HG02885 (cell line): ENCODE data around the gene BDP1.
"Not testable (repeated sequence)": the region's sequence is repeated elsewhere in the genome, so short reads cannot be mapped to it uniquely, and the experiment has no call there.

ENCODE experiments used
- ATAC-seq: cut with Tn5 transposase; IDR thresholded peaks from one replicate; pipeline ENCODE4 v1.9.1; 2021; ENCODE audit warnings: mild to moderate bottlenecking; ENCODE audit not compliant: unreplicated experiment, poor library complexity

BDP1 gene

GRCh38 chr5:71455427-71456361, at the start of gene BDP1:
BDP1 (plus strand) TSS chr5:71455651; CDS start chr5:71455878, 227 bp downstream.
- peak; percentile 96 for ATAC-seq

- ATAC-seq = not testable (repeated sequence)
These were observed 45.4 kb upstream of the BDP1 start for GRCh38 chr5:71410088-71410487.

GRCh38 chr5:71415626-71416025, 39.8 kb upstream of the BDP1 start:
- not testable (repeated sequence) for ATAC-seq

GRCh38 chr5:71418026-71418425, 37.4 kb upstream of the BDP1 start:
- ATAC-seq = not testable (repeated sequence)

- ATAC-seq = not testable (repeated sequence)
These were observed 34.2 kb upstream of the BDP1 start for GRCh38 chr5:71421278-71421677.

- ATAC-seq = not testable (repeated sequence)
These were observed 31.6 kb upstream of the BDP1 start for GRCh38 chr5:71423896-71424295.

GRCh38 chr5:71426686-71427474, 28.6 kb upstream of the BDP1 start:
- ATAC-seq = not testable (repeated sequence)

- ATAC-seq = not testable (repeated sequence)
These were observed 23.0 kb upstream of the BDP1 start for GRCh38 chr5:71432410-71432809.

- ATAC-seq = not testable (repeated sequence)
These were observed 20.6 kb upstream of the BDP1 start for GRCh38 chr5:71434825-71435224.

- not testable (repeated sequence) for ATAC-seq
These were observed 13.9 kb upstream of the BDP1 start for GRCh38 chr5:71441564-71441963.

- not testable (repeated sequence) for ATAC-seq
These were observed 11.6 kb upstream of the BDP1 start for GRCh38 chr5:71443891-71444290.

- not testable (repeated sequence) for ATAC-seq
These were observed 10.4 kb upstream of the BDP1 start for GRCh38 chr5:71445015-71445414.

- not testable (repeated sequence) for ATAC-seq
These were observed 9.8 kb upstream of the BDP1 start for GRCh38 chr5:71445523-71446152.

GRCh38 chr5:71446540-71447216, 8.8 kb upstream of the BDP1 start:
- peak; percentile 21 for ATAC-seq

- ATAC-seq = peak; percentile 99
These were observed 8.1 kb upstream of the BDP1 start for GRCh38 chr5:71447218-71447808.

GRCh38 chr5:71452876-71453275, 2.6 kb upstream of the BDP1 start:
- ATAC-seq = no peak

GRCh38 chr5:71454913-71455312, 538 bp upstream of the BDP1 start:
- no peak for ATAC-seq

- ATAC-seq = peak; percentile 4
These were observed 902 bp downstream of the BDP1 start for GRCh38 chr5:71456362-71456743.

- no peak for ATAC-seq
These were observed 1.7 kb downstream of the BDP1 start for GRCh38 chr5:71457106-71457505.

GRCh38 chr5:71460693-71461092, 5.2 kb downstream of the BDP1 start:
- no peak for ATAC-seq
